Lower leg skin (tissue), 4 donors: Measurements from ENCODE around the gene FAM114A1. TPM values are rescaled to one million over a fixed set of nuclear protein-coding genes. Genes with fewer than 3 reads are reported as not detected.
A peak's percentile ranks its signal among the peaks of the same experiment; 100 is the strongest.

ENCODE experiments used
- DNase-seq, 2 donors: peaks; one replicate each; pipeline ENCODE4 v3.0.0-alpha.2; 2019; ENCODE audit warnings: low spot score in 2 of 2
- H3K4me3 ChIP-seq: fragments of 200-600 bp; sonication (generic); 2 replicates; pipeline ENCODE4 v1.5.1; 2017; ENCODE audit warnings: mild to moderate bottlenecking, low read depth; ENCODE audit not compliant: poor library complexity, severe bottlenecking
- POLR2A ChIP-seq, 2 donors: fragments of 450-650 bp; IDR thresholded peaks; one replicate each; pipeline ENCODE4 v1.6.1; 2016 to 2017; ENCODE audit warnings: antibody characterized with exemption in 2 of 2, mild to moderate bottlenecking in 1 of 2, moderate library complexity in 1 of 2
- WGBS, 2 donors: methylation state at CpG; one replicate each; pipeline ENCODE4 v1.1.5; 2018; 5-methylcytosine and 5-hydroxymethylcytosine counted together
- intact Hi-C: fragments of 100-400 bp; cut with DNase I; formaldehyde crosslinking; loops from one replicate; pipeline ENCODE4 v1.15.0; 2023; ENCODE audit warnings: low total_unique reads
- total RNA-seq, 4 donors: library from RNA; depleted of rRNA; stranded (reverse); fragments of >200 nt; gene quantifications; one replicate each; pipeline ENCODE4 v1.1.0, GENCODE V29; 2016
- TF ChIP-seq, protein P1 (sequence below), 3 donors: fragments of 450-650 bp; IDR thresholded peaks; one replicate each; pipeline ENCODE4 v1.5.1; 2016; ENCODE audit warnings: antibody characterized with exemption in 3 of 3, mild to moderate bottlenecking in 3 of 3, moderate library complexity in 2 of 3

The FAM114A1 gene
- total RNA-seq: 10 to 100 TPM; 49.8 to 71.0 (median 54.6) TPM

DNA sequence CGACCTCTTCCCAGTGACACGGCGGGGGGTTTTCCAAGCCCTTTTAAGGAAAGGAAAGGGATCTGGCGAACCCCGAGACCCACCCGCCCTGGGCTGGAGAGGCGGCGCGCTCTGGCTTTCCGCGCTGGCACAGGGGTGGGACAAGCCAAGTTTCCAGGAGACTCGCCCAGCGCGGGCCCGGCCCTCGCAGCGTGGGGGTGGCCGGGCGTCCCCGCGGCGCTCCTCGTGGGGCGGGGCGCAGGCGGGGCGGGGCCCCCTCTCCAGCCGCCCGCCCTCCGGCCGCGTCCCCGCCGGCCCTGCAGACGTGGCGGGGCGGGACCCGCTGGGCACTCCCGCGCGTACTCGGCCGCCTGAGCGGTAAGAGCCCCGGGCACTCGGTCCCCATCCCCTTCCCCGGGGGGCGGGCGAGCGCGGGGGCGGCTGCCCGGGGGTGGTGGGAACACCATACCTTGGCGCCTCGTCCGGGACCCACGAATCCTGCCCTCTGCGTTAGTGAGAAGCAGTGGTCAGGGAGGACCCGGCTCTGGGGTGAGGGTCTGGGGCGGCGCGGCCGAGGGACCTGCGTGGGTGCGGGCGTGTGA, at the start of gene FAM114A1:
Gene FAM114A1, plus strand, starts transcription at position 329 of the 581 bp plus-strand sequence. CDS start 10,273 bp downstream, outside the sequence.
- no peak for TF ChIP-seq POLR2A (IDR thresholded peaks at IDR 0.05)
- TF ChIP-seq, protein P1, sequence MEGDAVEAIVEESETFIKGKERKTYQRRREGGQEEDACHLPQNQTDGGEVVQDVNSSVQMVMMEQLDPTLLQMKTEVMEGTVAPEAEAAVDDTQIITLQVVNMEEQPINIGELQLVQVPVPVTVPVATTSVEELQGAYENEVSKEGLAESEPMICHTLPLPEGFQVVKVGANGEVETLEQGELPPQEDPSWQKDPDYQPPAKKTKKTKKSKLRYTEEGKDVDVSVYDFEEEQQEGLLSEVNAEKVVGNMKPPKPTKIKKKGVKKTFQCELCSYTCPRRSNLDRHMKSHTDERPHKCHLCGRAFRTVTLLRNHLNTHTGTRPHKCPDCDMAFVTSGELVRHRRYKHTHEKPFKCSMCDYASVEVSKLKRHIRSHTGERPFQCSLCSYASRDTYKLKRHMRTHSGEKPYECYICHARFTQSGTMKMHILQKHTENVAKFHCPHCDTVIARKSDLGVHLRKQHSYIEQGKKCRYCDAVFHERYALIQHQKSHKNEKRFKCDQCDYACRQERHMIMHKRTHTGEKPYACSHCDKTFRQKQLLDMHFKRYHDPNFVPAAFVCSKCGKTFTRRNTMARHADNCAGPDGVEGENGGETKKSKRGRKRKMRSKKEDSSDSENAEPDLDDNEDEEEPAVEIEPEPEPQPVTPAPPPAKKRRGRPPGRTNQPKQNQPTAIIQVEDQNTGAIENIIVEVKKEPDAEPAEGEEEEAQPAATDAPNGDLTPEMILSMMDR (IDR thresholded peaks at IDR 0.05): no peak
- intact Hi-C loops: no loop called here
- WGBS, 2 donors: 0 to 1% methylated on average over 22 to 30 of the region's 66 CpGs
- peak within 1 kb of the TSS; percentile 55 for H3K4me3 ChIP-seq
- DNase-seq: peak; percentile 64 to 94

DNA sequence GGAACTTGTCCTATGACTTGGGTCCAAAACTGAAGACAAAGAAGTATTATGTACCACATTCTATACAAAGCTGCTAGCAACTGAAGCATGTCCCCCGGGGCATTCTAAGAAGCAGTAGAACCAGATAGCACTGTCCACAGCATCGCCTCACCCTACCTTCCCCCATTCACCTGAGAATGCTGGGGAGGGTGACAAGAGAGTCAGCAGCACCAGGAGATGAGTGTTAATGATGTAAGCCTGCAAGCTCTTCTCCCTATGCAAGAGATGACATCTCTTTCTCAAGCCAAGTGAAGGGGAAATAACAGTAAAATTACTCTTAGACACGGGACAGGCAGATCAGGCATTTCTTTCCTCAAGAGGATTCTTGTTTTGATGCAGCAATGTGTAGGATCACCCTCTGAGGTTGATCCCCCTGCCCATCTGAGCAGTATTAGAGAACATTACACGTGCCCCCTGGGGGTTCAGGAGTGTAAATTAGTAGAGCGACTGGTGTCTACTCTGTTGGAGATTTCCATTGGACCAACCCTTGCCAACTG, 49.1 kb upstream of the FAM114A1 start:
- intact Hi-C loops: no loop called here
- no peak for DNase-seq
- TF ChIP-seq POLR2A (IDR thresholded peaks at IDR 0.05): no peak
- TF ChIP-seq, protein P1 (IDR thresholded peaks at IDR 0.05): no peak
- no peak overlapping the region for H3K4me3 ChIP-seq
- WGBS, 2 donors: 54 to 68% methylated on average over 5 of the region's 5 CpGs

DNA sequence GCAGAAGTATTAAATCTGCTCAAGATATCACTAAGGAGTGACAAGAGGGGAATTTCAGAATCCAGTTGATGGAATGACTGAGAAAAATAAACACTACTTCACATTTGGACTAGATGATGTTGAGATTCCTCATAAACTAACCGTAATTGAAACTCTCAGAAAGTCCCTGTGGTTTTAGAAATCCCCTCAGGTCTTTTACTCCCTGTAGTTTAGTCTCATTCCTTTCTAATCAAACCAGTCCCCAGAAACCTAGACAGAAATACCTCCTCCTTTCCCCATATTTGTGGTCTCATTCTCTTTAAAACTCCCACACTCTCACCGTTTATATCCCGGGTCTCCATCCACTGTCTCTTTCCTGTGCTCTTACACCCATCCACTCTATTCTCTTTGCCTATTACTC, 48.0 kb upstream of the FAM114A1 start:
- TF ChIP-seq POLR2A (IDR thresholded peaks at IDR 0.05): no peak
- TF ChIP-seq, protein P1 (IDR thresholded peaks at IDR 0.05): no peak
- 52 to 54% methylated on average over 3 of the region's 3 CpGs for WGBS, 2 donors
- H3K4me3 ChIP-seq: no peak overlapping the region
- intact Hi-C loops: no loop called here
- no peak for DNase-seq

DNA sequence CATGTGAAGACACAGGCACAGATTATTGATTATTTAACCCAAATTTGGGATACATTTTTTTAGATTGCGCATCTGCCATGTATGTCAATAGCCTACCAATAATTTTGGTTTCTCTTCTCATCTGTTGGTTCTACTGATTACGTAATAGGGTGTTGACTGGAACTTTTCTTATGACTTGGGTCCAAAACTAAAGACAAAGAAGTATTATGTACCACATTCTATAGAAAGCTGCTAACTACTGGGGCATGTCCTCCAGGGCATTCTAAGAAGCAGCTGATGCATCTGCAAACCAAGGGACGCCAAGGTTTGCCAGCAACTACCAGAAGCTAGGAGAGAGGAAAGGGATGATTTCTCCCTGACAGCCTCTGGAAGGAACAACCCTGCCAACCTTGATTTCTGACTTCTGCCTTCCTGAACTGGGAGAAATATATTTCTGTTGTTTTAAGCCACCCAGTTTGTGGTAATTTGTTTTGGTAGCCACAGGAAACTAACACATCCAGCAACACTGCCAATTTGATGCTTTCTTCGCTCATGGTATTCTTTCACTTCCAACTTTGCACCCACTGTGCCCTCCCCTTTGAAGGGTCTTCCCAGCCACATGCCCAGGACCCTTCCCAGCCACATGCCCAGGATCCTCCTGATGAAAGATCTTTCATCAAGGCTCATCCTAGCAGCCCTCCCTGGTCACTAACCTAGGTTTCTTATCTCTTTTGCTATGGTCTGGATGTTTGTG, 47.1 kb upstream of the FAM114A1 start:
- TF ChIP-seq, protein P1 (IDR thresholded peaks at IDR 0.05): no peak
- no peak for TF ChIP-seq POLR2A (IDR thresholded peaks at IDR 0.05)
- WGBS, 2 donors: 63 to 71% methylated on average over 4 of the region's 4 CpGs

DNA sequence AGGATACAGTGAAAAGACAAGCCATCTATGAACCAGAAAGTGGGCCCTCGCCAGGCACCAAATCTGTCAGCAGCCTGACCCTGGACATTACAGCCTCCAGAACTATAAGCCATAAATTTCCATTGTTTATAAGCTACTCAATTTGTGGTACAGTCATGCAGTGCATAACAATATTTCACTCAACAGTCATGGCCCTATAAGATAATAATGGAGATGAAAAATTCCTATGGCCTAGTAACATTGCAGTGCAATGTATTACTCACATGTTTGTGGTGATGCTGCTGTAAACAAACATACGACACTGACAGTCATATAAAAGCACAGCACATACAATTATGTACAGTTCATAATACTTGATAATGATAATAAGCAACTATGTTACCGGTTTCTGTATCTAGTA, 45.9 kb upstream of the FAM114A1 start:
- WGBS, 2 donors: 92 to 96% methylated on average over 3 of the region's 3 CpGs
- intact Hi-C loops: no loop called here
- no peak for TF ChIP-seq POLR2A (IDR thresholded peaks at IDR 0.05)
- TF ChIP-seq, protein P1 (IDR thresholded peaks at IDR 0.05): no peak
- H3K4me3 ChIP-seq: no peak overlapping the region
- DNase-seq: no peak

More for the DNA sequence above, 47.1 kb upstream of the FAM114A1 start:
- DNase-seq: no peak
- intact Hi-C loops: no loop called here
- no peak overlapping the region for H3K4me3 ChIP-seq
